Neural cell (in vitro differentiated cells): ENCODE data around the gene CLIP4. TPM values are rescaled to one million over a fixed set of nuclear protein-coding genes. Genes with fewer than 3 reads are reported as not detected.

Experiments
- H2AFZ ChIP-seq: fragments of 200-600, 300-800 bp; sonication (generic), shearing (Covaris generic); 2 replicates; pipeline ENCODE4 v1.6.0; 2014; ENCODE audit warnings: low read depth, mild to moderate bottlenecking, antibody characterized with exemption, low read length, moderate library complexity
- H3F3A ChIP-seq: fragments of 200-600 bp; shearing (Covaris generic); 2 replicates; pipeline ENCODE4 v1.6.1; 2016; ENCODE audit warnings: mild to moderate bottlenecking, moderate library complexity, mixed read lengths, antibody characterized with exemption, low read length; ENCODE audit not compliant: insufficient read depth, poor library complexity, severe bottlenecking
- H3K27ac ChIP-seq: fragments of 200-600, 300-800 bp; sonication (generic), shearing (Covaris generic); 2 replicates; pipeline ENCODE4 v1.5.1; 2014; ENCODE audit warnings: mild to moderate bottlenecking, low read length, moderate library complexity
- H3K27me3 ChIP-seq: fragments of 300-800, 200-600 bp; sonication (generic), shearing (Covaris generic); 2 replicates; pipeline ENCODE4 v1.6.0; 2014; ENCODE audit warnings: mild to moderate bottlenecking, low read depth, low read length, moderate library complexity; ENCODE audit not compliant: insufficient read depth
- H3K36me3 ChIP-seq: fragments of 300-800, 200-600 bp; sonication (generic), shearing (Covaris generic); 2 replicates; pipeline ENCODE4 v1.5.1; 2014; ENCODE audit warnings: mild to moderate bottlenecking, antibody characterized with exemption, low read length, moderate library complexity; ENCODE audit not compliant: insufficient read depth
- H3K4me2 ChIP-seq: fragments of 300-800, 200-600 bp; sonication (generic), shearing (Covaris generic); 2 replicates; pipeline ENCODE4 v1.6.0; 2014; ENCODE audit warnings: mild to moderate bottlenecking, low read length
- H3K4me3 ChIP-seq: fragments of 300-800, 200-600 bp; sonication (generic), shearing (Covaris generic); 2 replicates; pipeline ENCODE4 v1.5.1; 2014; ENCODE audit warnings: mild to moderate bottlenecking, low read length, moderate library complexity
- H3K79me2 ChIP-seq: fragments of 200-600 bp; shearing (Covaris generic); replicated peaks from 2 replicates; pipeline ENCODE4 v1.6.0; 2014; ENCODE audit warnings: mild to moderate bottlenecking, low read length, moderate library complexity; ENCODE audit not compliant: insufficient read depth
- H3K9ac ChIP-seq: fragments of 300-800, 200-600 bp; sonication (generic), shearing (Covaris generic); 2 replicates; pipeline ENCODE4 v1.6.1; 2016; ENCODE audit warnings: mild to moderate bottlenecking, low read length, mixed read lengths
- H3K9me2 ChIP-seq: fragments of 200-600 bp; shearing (Covaris generic); 2 replicates; pipeline ENCODE4 v1.6.1; 2016; ENCODE audit warnings: mild to moderate bottlenecking, low read length, mixed read lengths; ENCODE audit not compliant: insufficient read depth
- H3K9me3 ChIP-seq: fragments of 200-600, 300-800 bp; sonication (generic), shearing (Covaris generic); 2 replicates; pipeline ENCODE4 v1.6.1; 2016; ENCODE audit warnings: mild to moderate bottlenecking, mixed run types, low read length, moderate library complexity, mixed read lengths
- H4K20me1 ChIP-seq: fragments of 200-600 bp; shearing (Covaris generic); 2 replicates; pipeline ENCODE4 v1.6.1; 2016; ENCODE audit warnings: mild to moderate bottlenecking, mixed run types; ENCODE audit not compliant: insufficient read depth
- EP300 ChIP-seq: fragments of 450-650 bp; conservative IDR thresholded peaks from 2 replicates; pipeline ENCODE4 v1.6.1; 2014; ENCODE audit warnings: antibody characterized with exemption, mild to moderate bottlenecking, moderate library complexity; ENCODE audit not compliant: poor library complexity, severe bottlenecking
- EZH2 ChIP-seq: fragments of 200-600, 300-800 bp; shearing (Covaris generic), sonication (generic); IDR thresholded peaks from 2 replicates; pipeline ENCODE4 v1.6.1; 2014; ENCODE audit warnings: antibody characterized with exemption, low read length, borderline replicate concordance, mild to moderate bottlenecking; ENCODE audit not compliant: insufficient read depth, poor library complexity, severe bottlenecking
- MXI1 ChIP-seq: fragments of 450-650 bp; conservative IDR thresholded peaks from 2 replicates; pipeline ENCODE4 v1.6.1; 2014; ENCODE audit warnings: antibody characterized with exemption, mild to moderate bottlenecking; ENCODE audit not compliant: poor library complexity, severe bottlenecking
- POLR2AphosphoS5 ChIP-seq: IDR thresholded peaks from 2 replicates; pipeline ENCODE4 v1.6.1; 2012
- RAD21 ChIP-seq: fragments of 450-650 bp; conservative IDR thresholded peaks from 2 replicates; pipeline ENCODE4 v1.6.1; 2014; ENCODE audit warnings: antibody characterized with exemption, mild to moderate bottlenecking, moderate library complexity
- SMC3 ChIP-seq: fragments of 450-650 bp; conservative IDR thresholded peaks from 2 replicates; pipeline ENCODE4 v1.6.1; 2014; ENCODE audit warnings: antibody characterized with exemption, mild to moderate bottlenecking, moderate library complexity; ENCODE audit not compliant: poor library complexity
- TAF1 ChIP-seq: IDR thresholded peaks from 2 replicates; pipeline ENCODE4 v1.6.1; 2012; ENCODE audit warnings: low read depth
- polyA plus RNA-seq: library from polyadenylated mRNA; depleted of rRNA; stranded (reverse); fragments of >200 nt; gene quantifications from 2 replicates; pipeline ENCODE4 v1.2.3, GENCODE V29; 2014
- TF ChIP-seq, protein P1 (sequence below): fragments of 450-650 bp; IDR thresholded peaks from 2 replicates; pipeline ENCODE4 v1.5.1; 2014; ENCODE audit warnings: antibody characterized with exemption, mild to moderate bottlenecking, moderate library complexity; ENCODE audit not compliant: poor library complexity, severe bottlenecking
- TF ChIP-seq, protein P2 (sequence below): IDR thresholded peaks from 2 replicates; pipeline ENCODE4 v1.6.1; 2012; ENCODE audit warnings: borderline replicate concordance

Gene CLIP4
- polyA plus RNA-seq, 1 donor from 2014 or later = 10.2 TPM

DNA sequence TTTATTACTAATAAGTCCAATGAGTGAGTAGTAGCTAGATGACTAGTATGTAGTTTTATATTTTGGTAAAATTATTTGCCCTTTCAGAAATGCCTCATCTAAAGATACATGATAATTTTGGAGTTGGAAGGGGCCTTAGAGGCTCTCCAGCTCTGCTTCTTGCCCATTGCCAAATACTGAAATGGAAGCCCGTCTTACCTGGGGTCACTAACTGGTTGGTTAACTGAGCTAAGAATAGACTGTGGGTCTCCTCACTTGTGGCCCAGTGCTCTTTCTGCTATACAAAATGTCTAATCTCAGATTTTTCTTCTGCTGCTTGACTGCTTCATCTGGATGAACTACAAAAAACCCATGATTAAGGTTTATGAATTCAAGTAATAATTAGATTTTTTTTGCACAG, 67.1 kb downstream of the CLIP4 start:
- no peak overlapping the region for H3K27ac ChIP-seq
- no peaks in the 10 kb centered on the region for H4K20me1 ChIP-seq
- H3K9me3 ChIP-seq = no peaks in the 10 kb centered on the region
- H3K36me3 ChIP-seq = no peaks in the 10 kb centered on the region
- no peaks in the 10 kb centered on the region for H3K9me2 ChIP-seq
- no peak overlapping the region for H2AFZ ChIP-seq
- no peak overlapping the region for H3K9ac ChIP-seq
- TF ChIP-seq, protein P1, sequence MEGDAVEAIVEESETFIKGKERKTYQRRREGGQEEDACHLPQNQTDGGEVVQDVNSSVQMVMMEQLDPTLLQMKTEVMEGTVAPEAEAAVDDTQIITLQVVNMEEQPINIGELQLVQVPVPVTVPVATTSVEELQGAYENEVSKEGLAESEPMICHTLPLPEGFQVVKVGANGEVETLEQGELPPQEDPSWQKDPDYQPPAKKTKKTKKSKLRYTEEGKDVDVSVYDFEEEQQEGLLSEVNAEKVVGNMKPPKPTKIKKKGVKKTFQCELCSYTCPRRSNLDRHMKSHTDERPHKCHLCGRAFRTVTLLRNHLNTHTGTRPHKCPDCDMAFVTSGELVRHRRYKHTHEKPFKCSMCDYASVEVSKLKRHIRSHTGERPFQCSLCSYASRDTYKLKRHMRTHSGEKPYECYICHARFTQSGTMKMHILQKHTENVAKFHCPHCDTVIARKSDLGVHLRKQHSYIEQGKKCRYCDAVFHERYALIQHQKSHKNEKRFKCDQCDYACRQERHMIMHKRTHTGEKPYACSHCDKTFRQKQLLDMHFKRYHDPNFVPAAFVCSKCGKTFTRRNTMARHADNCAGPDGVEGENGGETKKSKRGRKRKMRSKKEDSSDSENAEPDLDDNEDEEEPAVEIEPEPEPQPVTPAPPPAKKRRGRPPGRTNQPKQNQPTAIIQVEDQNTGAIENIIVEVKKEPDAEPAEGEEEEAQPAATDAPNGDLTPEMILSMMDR = no peak
- TF ChIP-seq MXI1 = no peak
- TF ChIP-seq POLR2AphosphoS5 = no peak
- TF ChIP-seq, protein P2, sequence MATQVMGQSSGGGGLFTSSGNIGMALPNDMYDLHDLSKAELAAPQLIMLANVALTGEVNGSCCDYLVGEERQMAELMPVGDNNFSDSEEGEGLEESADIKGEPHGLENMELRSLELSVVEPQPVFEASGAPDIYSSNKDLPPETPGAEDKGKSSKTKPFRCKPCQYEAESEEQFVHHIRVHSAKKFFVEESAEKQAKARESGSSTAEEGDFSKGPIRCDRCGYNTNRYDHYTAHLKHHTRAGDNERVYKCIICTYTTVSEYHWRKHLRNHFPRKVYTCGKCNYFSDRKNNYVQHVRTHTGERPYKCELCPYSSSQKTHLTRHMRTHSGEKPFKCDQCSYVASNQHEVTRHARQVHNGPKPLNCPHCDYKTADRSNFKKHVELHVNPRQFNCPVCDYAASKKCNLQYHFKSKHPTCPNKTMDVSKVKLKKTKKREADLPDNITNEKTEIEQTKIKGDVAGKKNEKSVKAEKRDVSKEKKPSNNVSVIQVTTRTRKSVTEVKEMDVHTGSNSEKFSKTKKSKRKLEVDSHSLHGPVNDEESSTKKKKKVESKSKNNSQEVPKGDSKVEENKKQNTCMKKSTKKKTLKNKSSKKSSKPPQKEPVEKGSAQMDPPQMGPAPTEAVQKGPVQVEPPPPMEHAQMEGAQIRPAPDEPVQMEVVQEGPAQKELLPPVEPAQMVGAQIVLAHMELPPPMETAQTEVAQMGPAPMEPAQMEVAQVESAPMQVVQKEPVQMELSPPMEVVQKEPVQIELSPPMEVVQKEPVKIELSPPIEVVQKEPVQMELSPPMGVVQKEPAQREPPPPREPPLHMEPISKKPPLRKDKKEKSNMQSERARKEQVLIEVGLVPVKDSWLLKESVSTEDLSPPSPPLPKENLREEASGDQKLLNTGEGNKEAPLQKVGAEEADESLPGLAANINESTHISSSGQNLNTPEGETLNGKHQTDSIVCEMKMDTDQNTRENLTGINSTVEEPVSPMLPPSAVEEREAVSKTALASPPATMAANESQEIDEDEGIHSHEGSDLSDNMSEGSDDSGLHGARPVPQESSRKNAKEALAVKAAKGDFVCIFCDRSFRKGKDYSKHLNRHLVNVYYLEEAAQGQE = no peak
- no peak for TF ChIP-seq TAF1
- H3K4me2 ChIP-seq = no peak overlapping the region
- H3K27me3 ChIP-seq = no peaks in the 10 kb centered on the region
- no peaks in the 10 kb centered on the region for H3F3A ChIP-seq
- H3K79me2 ChIP-seq = no peaks in the 10 kb centered on the region
- H3K4me3 ChIP-seq = no peak overlapping the region

DNA sequence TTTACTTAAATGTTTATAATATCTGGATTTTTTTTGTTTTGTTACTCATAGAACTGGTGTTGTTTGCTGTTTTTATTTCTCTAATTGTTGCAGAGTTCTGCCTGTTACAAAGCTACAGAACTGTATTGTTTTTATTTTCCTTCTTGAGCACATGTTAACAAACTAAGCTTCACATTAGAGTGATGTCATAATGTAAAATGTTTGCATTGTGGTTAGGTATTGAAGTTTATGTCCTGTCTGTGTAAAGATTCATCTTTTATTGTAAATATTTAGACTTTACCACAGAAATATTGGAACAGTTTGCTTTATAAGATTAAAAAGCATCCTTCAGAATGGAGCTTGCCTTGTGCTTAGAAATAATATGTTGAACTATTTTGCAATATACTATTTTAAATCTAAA, 67.7 kb downstream of the CLIP4 start:
- no peaks in the 10 kb centered on the region for H3F3A ChIP-seq
- no peak for TF ChIP-seq EZH2
- no peak for TF ChIP-seq SMC3
- no peak for TF ChIP-seq MXI1
- TF ChIP-seq EP300 = no peak
- TF ChIP-seq TAF1 = no peak
- TF ChIP-seq, protein P1 = no peak
- TF ChIP-seq, protein P2 = no peak
- TF ChIP-seq POLR2AphosphoS5 = no peak
- no peak for TF ChIP-seq RAD21
- no peaks in the 10 kb centered on the region for H3K36me3 ChIP-seq
- H3K9me3 ChIP-seq = no peaks in the 10 kb centered on the region
- H3K9ac ChIP-seq = no peak overlapping the region
- H3K4me2 ChIP-seq = no peak overlapping the region
- H3K9me2 ChIP-seq = no peaks in the 10 kb centered on the region
- no peaks in the 10 kb centered on the region for H3K27me3 ChIP-seq
- H4K20me1 ChIP-seq = no peaks in the 10 kb centered on the region
- H3K79me2 ChIP-seq = no peaks in the 10 kb centered on the region
- no peak overlapping the region for H3K27ac ChIP-seq
- H2AFZ ChIP-seq = no peak overlapping the region
- no peak overlapping the region for H3K4me3 ChIP-seq
